Transverse colon (tissue), 3 donors: Measurements from ENCODE around the gene NRG2.

Experiments
- CTCF ChIP-seq, 5 experiments: fragments of 200-600 bp in 3 of 5; fragments of 450-650 bp in 2 of 5; sonication (generic) in 3 of 5; IDR thresholded peaks; 1 replicate in 2 of 5; 2 replicates in 3 of 5; pipeline ENCODE4 v1.5.1; 2016 to 2017; ENCODE audit warnings: antibody characterized with exemption in 5 of 5, inconsistent platforms in 3 of 5, mild to moderate bottlenecking in 2 of 5, moderate library complexity in 1 of 5
- EP300 ChIP-seq: sonication (generic); formaldehyde crosslinking; IDR thresholded peaks from one replicate; pipeline ENCODE4 v1.6.1; 2017; ENCODE audit warnings: antibody characterized with exemption, low read depth

DNA sequence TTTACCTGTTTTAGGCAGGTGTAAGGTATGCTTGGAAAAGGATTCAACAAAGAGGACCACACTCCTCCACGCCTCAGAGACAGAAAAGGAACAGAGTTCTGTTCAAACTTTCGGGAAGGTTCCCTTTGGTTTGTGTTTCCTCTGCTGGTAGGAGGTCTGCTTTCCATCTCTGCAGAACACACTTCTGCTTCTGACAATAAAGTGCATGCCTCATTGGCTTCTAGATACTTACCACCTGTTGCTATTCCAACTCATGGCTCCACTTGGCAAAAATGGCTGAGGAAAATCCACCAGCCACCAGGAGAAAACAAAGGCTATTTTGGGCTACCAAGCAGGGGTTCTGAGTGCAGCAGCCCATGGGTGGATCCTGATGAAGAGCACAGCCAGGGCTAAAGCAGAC, 112.7 kb downstream of the NRG2 start:
- no peak for TF ChIP-seq EP300
- TF ChIP-seq CTCF (IDR thresholded peaks at IDR 0.05): no peak
